DND-41 (cell line): ENCODE data around the gene CALR.

Experiments
- CTCF ChIP-seq: IDR thresholded peaks from 2 replicates; pipeline ENCODE4 v1.5.1; 2012; ENCODE audit warnings: borderline replicate concordance, low read length, moderate library complexity, mild to moderate bottlenecking; ENCODE audit not compliant: poor library complexity, severe bottlenecking; ENCODE audit errors: extremely low read depth
- EZH2 ChIP-seq: IDR thresholded peaks from 3 replicates; pipeline ENCODE4 v1.6.1; 2012; ENCODE audit warnings: borderline replicate concordance, low read depth, mild to moderate bottlenecking, moderate library complexity, low read length, inconsistent platforms; ENCODE audit not compliant: severe bottlenecking

- TF ChIP-seq CTCF (no peak), EZH2 (no peak)
Measured at GRCh38 chr19:12982648-12983047, 44.2 kb downstream of the CALR start.
